K562 (cell line): ENCODE data around the gene COX6A2. TPM values are rescaled to one million over a fixed set of nuclear protein-coding genes. Genes with fewer than 3 reads are reported as not detected.

ENCODE experiments used
- ATAC-seq: fragments of 200-7000 bp; cut with Tn5 transposase; 3 replicates; pipeline ENCODE4 v1.9.1; 2020; ENCODE audit warnings: moderate library complexity
- BruUV-seq: library from RNA; stranded (reverse); fragments of 400-500 nt; replicated peaks from 2 replicates; lab custom pipeline; 2021; lab: Mats Ljungman, UMichigan
- CTCF ChIA-PET: fragments of 300-600 bp; formaldehyde crosslinking; extraction: SDS; loops from one replicate; lab custom pipeline; 2021; ENCODE audit warnings: low intra/inter-chr PET ratio; lab: Yijun Ruan, JAX
- POLR2A ChIA-PET: fragments of 300-600, 350-650 bp; sonication (Branson Sonifier 250); formaldehyde crosslinking; extraction: SDS; loops from one replicate; lab custom pipeline; 2021; ENCODE audit warnings: antibody characterized with exemption, inconsistent platforms; lab: Yijun Ruan, JAX
- DNase-seq, 4 experiments: peaks; one replicate each; pipeline versions ENCODE4 v3.0.0 to v3.0.0-alpha.2; 2011 to 2018; ENCODE audit warnings: low spot score in 3 of 4, mixed read lengths in 3 of 4; ENCODE audit errors: extremely low read depth in 1 of 4
- FAIRE-seq: peaks from 2 replicates; lab custom pipeline; 2011; peaks lifted over from hg19 to GRCh38; lab: Jason Lieb, UNC
- H2AFZ ChIP-seq: 2 replicates; pipeline ENCODE4 v1.6.0; 2011; ENCODE audit warnings: low read depth, low read length, control low read depth, inconsistent platforms
- H3K27ac ChIP-seq: fragments of 200-600 bp; 3 replicates; pipeline ENCODE4 v1.8.0; 2011; ENCODE audit warnings: low read depth, mild to moderate bottlenecking, control low read depth, inconsistent platforms, low read length, moderate library complexity, mixed read lengths; ENCODE audit errors: extremely low read depth
- H3K27me3 ChIP-seq, 2 experiments: fragments of 300-600 bp in 1 of 2; 2 replicates in 1 of 2; 3 replicates in 1 of 2; pipeline versions ENCODE4 v1.6.0 to v1.8.0; 2011; ENCODE audit warnings: inconsistent platforms in 2 of 2, low read length in 2 of 2, mild to moderate bottlenecking in 1 of 2, mixed read lengths in 1 of 2, moderate library complexity in 1 of 2; ENCODE audit not compliant: control insufficient read depth in 2 of 2, insufficient read depth in 2 of 2
- H3K36me3 ChIP-seq: fragments of 300-600 bp; 3 replicates; pipeline ENCODE4 v1.8.0; 2011; ENCODE audit warnings: mild to moderate bottlenecking, low read length, inconsistent platforms; ENCODE audit not compliant: control insufficient read depth, insufficient read depth
- H3K4me1 ChIP-seq, 2 experiments: fragments of 200-600 bp in 1 of 2; replicated peaks in 1 of 2; 2 replicates in 1 of 2; 3 replicates in 1 of 2; pipeline versions ENCODE4 v1.5.1 to v1.8.0; 2011; ENCODE audit warnings: inconsistent platforms in 2 of 2, low read length in 2 of 2, mild to moderate bottlenecking in 1 of 2, mixed read lengths in 1 of 2, moderate library complexity in 1 of 2; ENCODE audit not compliant: control insufficient read depth in 2 of 2, insufficient read depth in 2 of 2
- H3K4me2 ChIP-seq: 2 replicates; pipeline ENCODE4 v1.6.1; 2011; ENCODE audit warnings: low read length, control low read depth, inconsistent platforms, mixed read lengths; ENCODE audit not compliant: insufficient read depth
- H3K4me3 ChIP-seq: fragments of 200-600 bp; sonication (generic), shearing (Covaris generic); 2 replicates; pipeline ENCODE4 v1.5.1; 2016; ENCODE audit warnings: control low read depth, inconsistent platforms
- H3K79me2 ChIP-seq: fragments of 200-600 bp; 3 replicates; pipeline ENCODE4 v1.8.0; 2011; ENCODE audit warnings: low read length, inconsistent platforms; ENCODE audit not compliant: control insufficient read depth, insufficient read depth
- H3K9ac ChIP-seq, 2 experiments: 2 replicates each; pipeline versions ENCODE4 v1.6.0 to v1.6.1; 2011; ENCODE audit warnings: low read depth in 2 of 2, low read length in 2 of 2, control low read depth in 1 of 2, inconsistent platforms in 1 of 2, mild to moderate bottlenecking in 1 of 2, mixed read lengths in 1 of 2; ENCODE audit not compliant: insufficient read depth in 1 of 2
- H3K9me1 ChIP-seq: one replicate; pipeline ENCODE4 v1.6.0; 2011; ENCODE audit warnings: inconsistent platforms, mild to moderate bottlenecking, low read length, moderate library complexity; ENCODE audit not compliant: control insufficient read depth, insufficient read depth
- H3K9me3 ChIP-seq: replicated peaks from 2 replicates; pipeline ENCODE4 v1.5.1; 2011; ENCODE audit warnings: low read depth, low read length, inconsistent platforms; ENCODE audit not compliant: control insufficient read depth, insufficient read depth
- H4K20me1 ChIP-seq: replicated peaks from 2 replicates; pipeline ENCODE4 v1.6.1; 2011; ENCODE audit warnings: low read length, inconsistent platforms, mixed read lengths; ENCODE audit not compliant: control insufficient read depth, insufficient read depth
- DMBX1 ChIP-seq: fragments of 250-450 bp; sonication (Bioruptor Pico); IDR thresholded peaks from 2 replicates; pipeline ENCODE4 v1.8.0; 2022; ENCODE audit warnings: inconsistent platforms, mild to moderate bottlenecking, moderate library complexity, borderline replicate concordance
- ELK1 ChIP-seq: sonication (generic); formaldehyde crosslinking; IDR thresholded peaks from 2 replicates; pipeline ENCODE4 v1.8.1; 2022; ENCODE audit warnings: missing genetic modification reagents
- PHF20 ChIP-seq: fragments of 450-650 bp; IDR thresholded peaks from 2 replicates; pipeline ENCODE4 v1.6.1; 2018; ENCODE audit not compliant: partially characterized antibody
- SFPQ ChIP-seq: fragments of 200-400 bp; formaldehyde crosslinking; IDR thresholded peaks from 2 replicates; pipeline ENCODE4 v1.6.1; 2017; ENCODE audit warnings: mild to moderate bottlenecking, low read depth, low read length, moderate library complexity
- TRIM24 ChIP-seq, 2 experiments: fragments of 450-650 bp; IDR thresholded peaks; 2 replicates each; pipeline ENCODE4 v1.6.1; 2016
- TSC22D4 ChIP-seq: fragments of 450-650 bp; IDR thresholded peaks from 2 replicates; pipeline ENCODE4 v1.6.1; 2016; ENCODE audit warnings: missing genetic modification characterization, missing biosample characterization, control low read depth
- ZBTB33 ChIP-seq: sonication (generic); formaldehyde crosslinking; IDR thresholded peaks from 2 replicates; pipeline ENCODE4 v1.8.1; 2023; ENCODE audit warnings: mild to moderate bottlenecking, missing genetic modification reagents
- ZKSCAN1 ChIP-seq: fragments of 150-350 bp; IDR thresholded peaks from 2 replicates; pipeline ENCODE4 v1.6.1; 2016; ENCODE audit warnings: low read depth, low read length
- ZNF780A ChIP-seq: fragments of 250-450 bp; sonication (Bioruptor Pico); IDR thresholded peaks from 2 replicates; pipeline ENCODE4 v1.5.0; 2021; ENCODE audit warnings: mild to moderate bottlenecking
- WGBS: fragments of 100-300 bp; shearing (Covaris generic); methylation state at CpG from one replicate; pipeline ENCODE4 v1.1.6; 2016; ENCODE audit warnings: low coverage, mixed read lengths; ENCODE audit not compliant: insufficient coverage; ENCODE audit errors: missing lambda C conversion rate; 5-methylcytosine and 5-hydroxymethylcytosine counted together
- in situ Hi-C: fragments of 300-500 bp; cut with MboI; formaldehyde crosslinking; loops from 4 replicates; pipeline ENCODE4 v1.15.0; 2018; ENCODE audit warnings: inconsistent platforms, mixed read lengths
- intact Hi-C: fragments of 100-400 bp; cut with micrococcal nuclease; formaldehyde crosslinking; loops from 2 replicates; pipeline ENCODE4 v1.14.2; 2022
- polyA plus RNA-seq, 8 experiments: library from polyadenylated mRNA; depleted of rRNA in 4 of 8; stranded (reverse) in 5 of 8; unstranded in 3 of 8; fragments of >200 nt; fragmentation: Nextera tagmentation in 2 of 8; fragmentation: Illumina TruSeq in 1 of 8; extraction: Ambion mirVana in 2 of 8; extraction: Trizol in 1 of 8; gene quantifications; 2 replicates each; pipeline versions ENCODE4 v1.2.1 to v1.2.3, GENCODE V29; 2011 to 2014; ENCODE audit warnings: inconsistent platforms in 1 of 8, missing spikeins in 1 of 8
- total RNA-seq, 7 experiments: library from RNA; depleted of rRNA in 6 of 7; stranded (reverse); fragments of >200 nt in 6 of 7; fragmentation: Illumina TruSeq in 2 of 7; extraction: Trizol in 2 of 7; gene quantifications; 2 replicates each; pipeline versions ENCODE4 v1.2.1 to v1.2.3, GENCODE V29; 2011 to 2021; ENCODE audit warnings: low replicate concordance in 1 of 7

The COX6A2 gene
- total and polyA plus RNA-seq, 9 of the 15 experiments (the other 6 are each of a cell fraction or from before 2014, with no cell fraction given): not detected

GRCh38 chr16:31441956-31442355 lies 13.8 kb upstream of the COX6A2 start (continued):
- TF ChIP-seq ELK1 (CRISPR knock-in tag) (no peak), TSC22D4 (tag) (no peak)
- TF ChIP-seq, all 486 proteins: peak for 0

GRCh38 chr16:31440516-31441184 lies 12.5 kb upstream of the COX6A2 start:
- in situ Hi-C loops (loop anchor here (25.0 kb wide), 1 partner anchor 453 kb away; the partner anchor contains the start of gene HSD3B7), intact Hi-C loops (loop anchor here (5.0 to 10.0 kb wide), 3 partner anchors 56 to 256 kb away; partner anchors contain the start of gene FUS)
- Histone ChIP-seq H3K36me3 (no peaks in the 10 kb centered on the region), H3K9ac (no peak overlapping the region), H3K4me2 (no peak overlapping the region), H4K20me1 (no peaks in the 10 kb centered on the region), H3K79me2 (no peaks in the 10 kb centered on the region), H3K9me3 (no peaks in the 10 kb centered on the region), H3K27me3 (no peaks in the 10 kb centered on the region; a peak in 1 of 5 replicates), H3K4me3 (no peak overlapping the region), H2AFZ (no peak overlapping the region), H3K27ac (no peak overlapping the region), H3K9me1 (no peaks in the 10 kb centered on the region), H3K4me1 (peaks cover 3 to 25% of the 10 kb centered on the region in 2 experiments; a peak in 2 of 5 replicates)
- CTCF ChIA-PET: no interaction called here
- TF ChIP-seq TRIM24 (IDR thresholded peaks at IDR 0.05) (no peak), PHF20 (no peak), ZNF780A (CRISPR knock-in tag) (no peak), DMBX1 (no peak), ZKSCAN1 (no peak), ZBTB33 (CRISPR knock-in tag) (no peak), SFPQ (no peak)
- POLR2A ChIA-PET: interaction anchor here (1.1 kb wide), 1 partner anchor 11 kb away, joined by 4 read pairs; no protein-coding TSS in a partner anchor
- FAIRE-seq (no peak), DNase-seq (no peak), ATAC-seq (no peak)
- no TSS peak for BruUV-seq
- WGBS: 49% methylated on average over 4 of the region's 4 CpGs
